NCI-H446 treated with DMSO at 0.1 percent for 48 hours (cell line): ENCODE data around the gene CENPU.
"Not testable (repeated sequence)": the region's sequence is repeated elsewhere in the genome, so short reads cannot be mapped to it uniquely, and the experiment has no call there.

Experiments used
- DNase-seq: peaks from one replicate; lab custom pipeline; 2025; lab: John Stamatoyannopoulos, UW

Gene CENPU

GRCh38 chr4:184666670-184667069 is 67.2 kb downstream of the CENPU start:
- DNase-seq = no peak

GRCh38 chr4:184664445-184665210 is 69.3 kb downstream of the CENPU start:
- DNase-seq = no peak

GRCh38 chr4:184662236-184662635 is 71.7 kb downstream of the CENPU start:
- DNase-seq = no peak

GRCh38 chr4:184660978-184661377 is 72.9 kb downstream of the CENPU start:
- DNase-seq = no peak

GRCh38 chr4:184657820-184658219 is 76.1 kb downstream of the CENPU start:
- DNase-seq = not testable (repeated sequence)

GRCh38 chr4:184657144-184657543 is 76.8 kb downstream of the CENPU start:
- DNase-seq = no peak

- DNase-seq = no peak
These were observed 77.7 kb downstream of the CENPU start for GRCh38 chr4:184655889-184656869.

GRCh38 chr4:184653650-184654049 is 80.2 kb downstream of the CENPU start:
- no peak for DNase-seq

- not testable (repeated sequence) for DNase-seq
These were observed 81.2 kb downstream of the CENPU start for GRCh38 chr4:184652681-184653080.

- no peak for DNase-seq
These were observed 82.0 kb downstream of the CENPU start for GRCh38 chr4:184651899-184652298.

- DNase-seq = no peak
These were observed 83.7 kb downstream of the CENPU start for GRCh38 chr4:184649971-184650855.

GRCh38 chr4:184649026-184649970 is 84.6 kb downstream of the CENPU start, which contains the start of the genes CASP3 and PRIMPOL:
Gene CASP3 (minus strand): TSS chr4:184649447. CDS start chr4:184638453, 10,994 bp downstream.
Gene PRIMPOL (plus strand): TSS chr4:184649738. CDS start chr4:184657141, 7,403 bp downstream.
- DNase-seq = peak; percentile 82

- no peak for DNase-seq
These were observed 85.4 kb downstream of the CENPU start for GRCh38 chr4:184648313-184649025.

- DNase-seq = no peak
These were observed 85.9 kb downstream of the CENPU start for GRCh38 chr4:184648054-184648312.

GRCh38 chr4:184647266-184648053 is 86.4 kb downstream of the CENPU start:
- no peak for DNase-seq

GRCh38 chr4:184645904-184646610 is 87.8 kb downstream of the CENPU start:
- no peak for DNase-seq

GRCh38 chr4:184644553-184645307 is 89.2 kb downstream of the CENPU start:
- DNase-seq = no peak
